Gastroesophageal sphincter (tissue), 4 donors: ENCODE results near the gene TAF10. TPM values are rescaled to one million over a fixed set of nuclear protein-coding genes. Genes with fewer than 3 reads are reported as not detected.

Experiments used
- ATAC-seq: fragments of 150-250 bp; one replicate; pipeline ENCODE4 v1.9.1; 2016; ENCODE audit warnings: mild to moderate bottlenecking, moderate library complexity
- H3K27ac ChIP-seq, 4 donors: fragments of 200-600 bp; sonication (generic) in 3 of 4; 1 replicate in 3 of 4; 2 replicates in 1 of 4; pipeline ENCODE4 v1.5.1; 2016 to 2019
- H3K27me3 ChIP-seq: fragments of 200-600 bp; sonication (generic); one replicate; pipeline ENCODE4 v1.5.1; 2019
- H3K36me3 ChIP-seq, 2 donors: fragments of 200-600 bp; sonication (generic); one replicate each; pipeline ENCODE4 v1.5.1; 2019; ENCODE audit warnings: control low read depth in 1 of 2
- H3K4me1 ChIP-seq, 3 donors: fragments of 200-600 bp; sonication (generic); 1 replicate in 2 of 3; 2 replicates in 1 of 3; pipeline ENCODE4 v1.5.1; 2016 to 2019; ENCODE audit warnings: control low read depth in 2 of 3
- H3K4me3 ChIP-seq, 2 donors: fragments of 200-600 bp; sonication (generic); one replicate each; pipeline ENCODE4 v1.5.1; 2019; ENCODE audit warnings: mild to moderate bottlenecking in 1 of 2, moderate library complexity in 1 of 2
- H3K9me3 ChIP-seq, 3 donors: fragments of 200-600 bp; sonication (generic); one replicate each; pipeline ENCODE4 v1.5.1; 2017 to 2019; ENCODE audit warnings: control low read depth in 2 of 3
- CTCF ChIP-seq, 4 experiments: fragments of 200-600 bp in 2 of 4; fragments of 450-650 bp in 2 of 4; sonication (generic) in 1 of 4; IDR thresholded peaks; one replicate each; pipeline ENCODE4 v1.5.1; 2017 to 2019; ENCODE audit warnings: antibody characterized with exemption in 4 of 4, mild to moderate bottlenecking in 2 of 4, moderate library complexity in 2 of 4
- EP300 ChIP-seq: sonication (generic); formaldehyde crosslinking; IDR thresholded peaks from one replicate; pipeline ENCODE4 v1.6.1; 2017; ENCODE audit warnings: antibody characterized with exemption, mild to moderate bottlenecking
- POLR2A ChIP-seq, 2 donors: fragments of 450-650 bp; IDR thresholded peaks; one replicate each; pipeline ENCODE4 v1.6.1; 2017; ENCODE audit warnings: antibody characterized with exemption in 2 of 2, mild to moderate bottlenecking in 2 of 2, moderate library complexity in 1 of 2
- POLR2AphosphoS5 ChIP-seq: sonication (generic); formaldehyde crosslinking; IDR thresholded peaks from one replicate; pipeline ENCODE4 v1.6.1; 2017; ENCODE audit warnings: antibody characterized with exemption
- WGBS, 2 donors: methylation state at CpG; one replicate each; pipeline ENCODE4 v1.1.5; 2018; ENCODE audit warnings: low coverage in 1 of 2; 5-methylcytosine and 5-hydroxymethylcytosine counted together
- total RNA-seq, 4 donors: library from RNA; depleted of rRNA; stranded (reverse); fragments of >200 nt; gene quantifications; one replicate each; pipeline ENCODE4 v1.1.0, GENCODE V29; 2016

Gene TAF10
- total RNA-seq, 4 donors from 2014 or later = 21.7 to 41.1 (median 35.4) TPM

DNA sequence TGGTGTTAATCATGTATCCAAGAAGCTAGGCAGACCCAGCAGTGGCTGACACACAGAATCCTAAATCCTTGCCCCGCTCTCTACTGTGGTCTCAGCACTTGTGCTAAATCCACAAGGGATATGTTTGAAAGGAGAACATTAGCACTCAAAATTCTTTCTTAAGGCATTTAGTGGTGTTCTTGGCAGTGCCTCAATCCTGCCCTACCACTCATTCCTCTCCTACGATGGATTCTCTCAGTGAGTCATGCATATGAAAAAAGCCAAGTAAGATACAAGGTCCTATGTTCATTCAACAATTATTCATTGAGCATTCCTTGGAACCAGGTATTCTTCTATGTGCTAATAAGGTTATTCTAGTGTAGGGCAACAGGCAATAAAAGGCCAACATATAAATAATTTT, 39.8 kb downstream of the TAF10 start:
- no peak overlapping the region for H3K4me3 ChIP-seq
- peak; percentile 24 for ATAC-seq
- 59 to 60% methylated on average over 1 to 2 of the region's 2 CpGs for WGBS, 2 donors
- TF ChIP-seq POLR2A (IDR thresholded peaks at IDR 0.05) (no peak), POLR2AphosphoS5 (peak; percentile 57)
- H3K9me3 ChIP-seq = no peaks in the 10 kb centered on the region
- H3K36me3 ChIP-seq = peaks cover 0 to 27% of the 10 kb centered on the region in 2 donors
- no peak overlapping the region for H3K27ac ChIP-seq
- no peaks in the 10 kb centered on the region for H3K27me3 ChIP-seq
- H3K4me1 ChIP-seq = peaks cover 3 to 37% (median 9%) of the 10 kb centered on the region in 3 donors

DNA sequence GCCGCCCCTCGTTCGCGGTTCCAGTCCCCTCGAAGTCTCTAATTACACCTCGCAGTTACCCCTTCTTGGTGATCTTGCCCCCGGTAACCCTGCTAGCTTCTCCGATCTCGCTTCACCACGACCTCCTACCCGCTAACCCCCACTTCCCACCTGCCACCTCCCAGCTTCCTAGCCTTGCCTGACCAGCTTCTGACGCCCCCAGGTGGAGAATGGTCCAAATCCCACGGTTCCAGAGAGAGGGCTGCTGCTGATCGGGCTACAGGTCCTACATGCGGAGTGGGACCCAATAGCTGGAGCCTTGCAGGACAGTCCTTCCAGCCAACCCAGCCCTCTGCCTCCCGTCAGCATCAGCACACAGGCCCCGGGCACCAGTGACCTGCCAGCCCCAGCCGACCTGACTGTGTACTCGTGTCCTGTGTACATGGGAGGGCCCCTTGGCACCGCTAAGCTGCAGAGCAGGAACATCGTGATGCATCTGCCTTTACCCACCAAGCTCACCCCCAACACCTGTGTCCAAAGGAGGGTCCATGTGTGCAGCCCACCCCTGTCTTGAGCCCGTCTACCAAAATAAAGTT, 40.5 kb downstream of the TAF10 start:
- Histone ChIP-seq H3K27me3 (no peaks in the 10 kb centered on the region), H3K4me3 (no peak overlapping the region), H3K4me1 (peaks cover 0 to 30% (median 2%) of the 10 kb centered on the region in 3 donors), H3K27ac (no peak overlapping the region), H3K36me3 (peaks cover 0 to 34% of the 10 kb centered on the region in 2 donors), H3K9me3 (no peaks in the 10 kb centered on the region)
- ATAC-seq = peak; percentile 15
- no peak for TF ChIP-seq EP300
- TF ChIP-seq POLR2A (IDR thresholded peaks at IDR 0.05) = no peak
- TF ChIP-seq POLR2AphosphoS5 = no peak
- TF ChIP-seq CTCF (IDR thresholded peaks at IDR 0.05) = no peak
- 36 to 50% methylated on average over 7 to 11 of the region's 22 CpGs for WGBS, 2 donors

- Histone ChIP-seq H3K4me3 (no peak overlapping the region), H3K27me3 (no peaks in the 10 kb centered on the region), H3K9me3 (no peaks in the 10 kb centered on the region), H3K36me3 (peaks cover 0 to 41% of the 10 kb centered on the region in 2 donors), H3K4me1 (peaks cover 0 to 26% (median 0%) of the 10 kb centered on the region in 3 donors), H3K27ac (no peak overlapping the region)
- TF ChIP-seq CTCF (IDR thresholded peaks at IDR 0.05) (no peak), EP300 (no peak)
- no peak for ATAC-seq
- 90% methylated on average over 4 of the region's 62 CpGs; no CpG with 5 or more reads in 1 of the 2 donors for WGBS, 2 donors
Observed at GRCh38 chr11:6570691-6571427, 41.2 kb downstream of the TAF10 start.

DNA sequence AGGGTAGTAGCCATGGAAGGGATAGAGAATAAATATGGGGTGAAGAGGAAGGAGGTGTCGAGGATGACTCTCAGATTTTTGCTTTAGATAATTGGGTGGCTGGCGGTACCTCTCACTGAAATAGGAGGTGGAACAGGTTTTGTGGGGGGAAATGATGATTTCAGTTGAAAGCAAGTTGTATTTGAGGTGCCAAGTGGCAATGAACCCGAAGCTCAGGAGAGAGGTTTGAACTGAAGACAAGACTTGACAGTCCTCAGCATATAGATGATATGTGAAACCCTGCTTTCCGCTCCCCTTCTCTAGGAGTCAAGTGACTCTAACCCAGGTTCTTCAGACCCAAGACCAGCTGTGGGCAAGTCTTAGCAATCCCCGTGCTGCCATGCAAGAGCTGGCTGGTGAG, 42.3 kb downstream of the TAF10 start:
- TF ChIP-seq POLR2A (IDR thresholded peaks at IDR 0.05) (no peak), EP300 (no peak), POLR2AphosphoS5 (no peak)
- 97 to 100% methylated on average over 2 to 3 of the region's 5 CpGs for WGBS, 2 donors
- ATAC-seq = no peak
- Histone ChIP-seq H3K36me3 (peaks cover 0 to 45% of the 10 kb centered on the region in 2 donors), H3K9me3 (no peaks in the 10 kb centered on the region), H3K27ac (no peak overlapping the region), H3K27me3 (no peaks in the 10 kb centered on the region), H3K4me1 (peaks cover 0 to 19% (median 0%) of the 10 kb centered on the region in 3 donors), H3K4me3 (no peak overlapping the region)

- peaks cover 0 to 58% of the 10 kb centered on the region in 2 donors for H3K36me3 ChIP-seq
- no peaks in the 10 kb centered on the region for H3K9me3 ChIP-seq
- WGBS, 2 donors = 37% methylated on average over 2 of the region's 4 CpGs; no CpG with 5 or more reads in 1 of the 2 donors
- no peak overlapping the region for H3K27ac ChIP-seq
- H3K4me3 ChIP-seq = no peak overlapping the region
- TF ChIP-seq EP300 = no peak
- TF ChIP-seq CTCF (IDR thresholded peaks at IDR 0.05) = no peak
- TF ChIP-seq POLR2AphosphoS5 = no peak
- no peak for TF ChIP-seq POLR2A (IDR thresholded peaks at IDR 0.05)
- H3K27me3 ChIP-seq = no peaks in the 10 kb centered on the region
- peaks cover 0 to 19% (median 0%) of the 10 kb centered on the region in 3 donors for H3K4me1 ChIP-seq
- ATAC-seq = no peak
Observed at GRCh38 chr11:6568191-6568918, 43.7 kb downstream of the TAF10 start.
